Type B pancreatic cell (in vitro differentiated cells): ENCODE data around the gene RCSD1. TPM values are rescaled to one million over a fixed set of nuclear protein-coding genes. Genes with fewer than 3 reads are reported as not detected.

ENCODE experiments used
- DNase-seq: peaks from one replicate; pipeline ENCODE4 v3.0.0; 2021; ENCODE audit warnings: mixed read lengths; ENCODE audit not compliant: unreplicated experiment; ENCODE audit errors: extremely low spot score
- H3K27ac Mint-ChIP-seq: 2 replicates; pipeline ENCODE4 v1.8.0; 2021; ENCODE audit warnings: mild to moderate bottlenecking, mixed read lengths
- H3K27me3 Mint-ChIP-seq: 2 replicates; pipeline ENCODE4 v1.8.0; 2021; ENCODE audit warnings: mixed read lengths
- H3K36me3 Mint-ChIP-seq: 2 replicates; pipeline ENCODE4 v1.8.0; 2021; ENCODE audit warnings: mixed read lengths
- H3K4me1 Mint-ChIP-seq: one replicate; pipeline ENCODE4 v1.8.0; 2021; ENCODE audit warnings: mixed read lengths; ENCODE audit not compliant: unreplicated experiment
- H3K4me3 Mint-ChIP-seq: 2 replicates; pipeline ENCODE4 v1.8.0; 2021; ENCODE audit warnings: mild to moderate bottlenecking, mixed read lengths
- H3K9me3 Mint-ChIP-seq: 2 replicates; pipeline ENCODE4 v1.8.0; 2021; ENCODE audit warnings: mixed read lengths
- total RNA-seq: library from RNA; stranded (reverse); gene quantifications from 2 replicates; pipeline ENCODE4 v1.2.1, GENCODE V29; 2021; ENCODE audit warnings: low replicate concordance
- TF ChIP-seq, protein P1 (sequence below): fragments of 200-600 bp; sonication (generic); conservative IDR thresholded peaks from 2 replicates; pipeline ENCODE4 v1.5.0; 2021; ENCODE audit warnings: antibody characterized with exemption, mild to moderate bottlenecking

The RCSD1 gene
- total RNA-seq, 1 donor from 2014 or later = 0.75 TPM

GRCh38 chr1:167665469-167665868 lies 35.4 kb downstream of the RCSD1 start:
- no peak overlapping the region for H3K27ac Mint-ChIP-seq
- H3K9me3 Mint-ChIP-seq = no peaks in the 10 kb centered on the region
- TF ChIP-seq, protein P1, sequence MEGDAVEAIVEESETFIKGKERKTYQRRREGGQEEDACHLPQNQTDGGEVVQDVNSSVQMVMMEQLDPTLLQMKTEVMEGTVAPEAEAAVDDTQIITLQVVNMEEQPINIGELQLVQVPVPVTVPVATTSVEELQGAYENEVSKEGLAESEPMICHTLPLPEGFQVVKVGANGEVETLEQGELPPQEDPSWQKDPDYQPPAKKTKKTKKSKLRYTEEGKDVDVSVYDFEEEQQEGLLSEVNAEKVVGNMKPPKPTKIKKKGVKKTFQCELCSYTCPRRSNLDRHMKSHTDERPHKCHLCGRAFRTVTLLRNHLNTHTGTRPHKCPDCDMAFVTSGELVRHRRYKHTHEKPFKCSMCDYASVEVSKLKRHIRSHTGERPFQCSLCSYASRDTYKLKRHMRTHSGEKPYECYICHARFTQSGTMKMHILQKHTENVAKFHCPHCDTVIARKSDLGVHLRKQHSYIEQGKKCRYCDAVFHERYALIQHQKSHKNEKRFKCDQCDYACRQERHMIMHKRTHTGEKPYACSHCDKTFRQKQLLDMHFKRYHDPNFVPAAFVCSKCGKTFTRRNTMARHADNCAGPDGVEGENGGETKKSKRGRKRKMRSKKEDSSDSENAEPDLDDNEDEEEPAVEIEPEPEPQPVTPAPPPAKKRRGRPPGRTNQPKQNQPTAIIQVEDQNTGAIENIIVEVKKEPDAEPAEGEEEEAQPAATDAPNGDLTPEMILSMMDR = no peak
- H3K27me3 Mint-ChIP-seq = no peaks in the 10 kb centered on the region
- H3K4me3 Mint-ChIP-seq = no peak overlapping the region
- no peak for DNase-seq
- no peaks in the 10 kb centered on the region for H3K36me3 Mint-ChIP-seq
- H3K4me1 Mint-ChIP-seq = peaks cover 4% of the 10 kb centered on the region

DNA sequence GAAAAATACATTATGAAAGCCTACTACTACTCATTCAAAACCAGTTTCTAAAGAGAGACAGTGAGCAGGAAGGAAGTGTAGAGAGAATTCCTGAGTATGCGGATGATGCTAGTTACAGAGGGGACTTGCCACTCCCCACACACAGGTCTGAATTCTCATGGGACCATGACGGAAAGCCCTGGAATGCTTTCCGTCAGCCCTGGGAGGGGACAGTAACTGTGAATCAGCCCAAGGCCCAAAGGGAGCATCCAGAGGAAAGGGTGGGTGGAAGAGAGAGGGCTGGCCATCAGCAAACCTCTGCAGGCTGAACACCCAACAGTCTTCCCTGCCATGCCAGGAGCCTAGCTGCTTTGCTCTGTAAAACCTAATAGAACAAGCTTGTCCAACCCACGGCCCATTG lies 36.4 kb downstream of the RCSD1 start:
- Mint-ChIP-seq H3K36me3 (no peaks in the 10 kb centered on the region), H3K27ac (no peak overlapping the region), H3K4me3 (no peak overlapping the region), H3K4me1 (peaks cover 4% of the 10 kb centered on the region), H3K27me3 (no peaks in the 10 kb centered on the region), H3K9me3 (no peaks in the 10 kb centered on the region)
- TF ChIP-seq, protein P1 = no peak
- no peak for DNase-seq

GRCh38 chr1:167667536-167667935 lies 37.5 kb downstream of the RCSD1 start:
- Mint-ChIP-seq H3K4me3 (no peak overlapping the region), H3K27ac (no peak overlapping the region), H3K9me3 (peaks cover 5% of the 10 kb centered on the region), H3K27me3 (peaks cover 3% of the 10 kb centered on the region), H3K4me1 (peaks cover 4% of the 10 kb centered on the region), H3K36me3 (no peaks in the 10 kb centered on the region)
- TF ChIP-seq, protein P1 = no peak
- DNase-seq = no peak

- Mint-ChIP-seq H3K4me3 (no peak overlapping the region), H3K9me3 (peaks cover 5% of the 10 kb centered on the region), H3K36me3 (no peaks in the 10 kb centered on the region), H3K27ac (no peak overlapping the region), H3K27me3 (peaks cover 3% of the 10 kb centered on the region), H3K4me1 (peaks cover 1% of the 10 kb centered on the region)
- no peak for DNase-seq
- TF ChIP-seq, protein P1 = no peak
These were observed 38.1 kb downstream of the RCSD1 start for GRCh38 chr1:167668108-167668507.

GRCh38 chr1:167669209-167670124 lies 39.4 kb downstream of the RCSD1 start:
- no peak overlapping the region for H3K27ac Mint-ChIP-seq
- no peaks in the 10 kb centered on the region for H3K4me1 Mint-ChIP-seq
- H3K4me3 Mint-ChIP-seq = no peak overlapping the region
- no peaks in the 10 kb centered on the region for H3K36me3 Mint-ChIP-seq
- TF ChIP-seq, protein P1 = no peak
- DNase-seq = no peak
- peaks cover 5% of the 10 kb centered on the region for H3K9me3 Mint-ChIP-seq
- H3K27me3 Mint-ChIP-seq = peaks cover 3% of the 10 kb centered on the region
